Astrocyte (in vitro differentiated cells and primary cell): ENCODE results near the gene SRR.

Experiments used
- CTCF ChIP-seq: IDR thresholded peaks from 2 replicates; pipeline ENCODE4 v1.5.1; 2011; ENCODE audit warnings: low read depth, mild to moderate bottlenecking, inconsistent platforms, low read length, moderate library complexity; ENCODE audit not compliant: insufficient read depth
- EZH2 ChIP-seq: IDR thresholded peaks from 2 replicates; pipeline ENCODE4 v1.6.1; 2012; ENCODE audit warnings: mild to moderate bottlenecking, low read length, inconsistent platforms; ENCODE audit not compliant: insufficient read depth

DNA sequence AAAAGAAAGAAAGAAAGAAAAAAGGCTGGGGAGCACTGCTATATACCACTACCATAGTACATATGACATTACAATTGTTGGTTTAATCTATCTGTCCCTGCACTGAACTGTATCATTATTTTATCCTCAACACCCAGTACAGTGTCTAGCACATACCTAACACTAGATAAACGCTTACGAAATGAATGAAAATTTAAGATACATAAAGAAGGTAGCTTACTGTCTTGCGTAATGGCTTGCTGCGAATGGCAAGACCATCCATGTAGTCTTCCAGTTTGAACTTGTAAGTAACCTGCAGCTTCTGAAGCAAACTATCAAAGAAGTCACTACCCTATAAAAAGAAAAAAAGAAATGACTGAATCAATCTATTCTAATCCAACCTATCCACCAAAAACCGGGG lies 6.7 kb upstream of the SRR start:
- TF ChIP-seq CTCF (no peak), EZH2 (no peak)
